Epithelial cell of proximal tubule (primary cell): Measurements from ENCODE around the gene ME3. TPM values are rescaled to one million over a fixed set of nuclear protein-coding genes. Genes with fewer than 3 reads are reported as not detected.
"Not testable (repeated sequence)": the region's sequence is repeated elsewhere in the genome, so short reads cannot be mapped to it uniquely, and the experiment has no call there.

Source experiments
- DNase-seq: peaks from one replicate; pipeline ENCODE4 v3.0.0-alpha.2; 2011; ENCODE audit warnings: low read depth
- H3K4me3 ChIP-seq: 2 replicates; pipeline ENCODE4 v1.5.1; 2011; ENCODE audit warnings: low read depth, mild to moderate bottlenecking, low read length
- CTCF ChIP-seq: conservative IDR thresholded peaks from 2 replicates; pipeline ENCODE4 v1.5.1; 2012; ENCODE audit warnings: low read depth, mild to moderate bottlenecking, low read length
- total RNA-seq: library from RNA; depleted of rRNA; stranded (reverse); fragments of >200 nt; gene quantifications from 2 replicates; pipeline ENCODE4 v1.2.3, GENCODE V29; 2015

Gene ME3
- total RNA-seq, 1 donor from 2014 or later = 35.2 TPM

- no peak for TF ChIP-seq CTCF
Measured at GRCh38 chr11:86443415-86443814, 229.0 kb downstream of the ME3 start.

GRCh38 chr11:86442827-86443226, 229.6 kb downstream of the ME3 start:
- no peak for TF ChIP-seq CTCF
- DNase-seq = no peak
- H3K4me3 ChIP-seq = no peak overlapping the region

More at GRCh38 chr11:86443415-86443814, 229.0 kb downstream of the ME3 start:
- no peak for DNase-seq
- no peak overlapping the region for H3K4me3 ChIP-seq

GRCh38 chr11:86442420-86442819, 230.0 kb downstream of the ME3 start:
- no peak for DNase-seq
- H3K4me3 ChIP-seq = no peak overlapping the region
- TF ChIP-seq CTCF = no peak

GRCh38 chr11:86440843-86441242, 231.6 kb downstream of the ME3 start:
- H3K4me3 ChIP-seq = no peak overlapping the region
- TF ChIP-seq CTCF = no peak
- DNase-seq = no peak

- DNase-seq = no peak
- no peak for TF ChIP-seq CTCF
- no peak overlapping the region for H3K4me3 ChIP-seq
Measured at GRCh38 chr11:86440305-86440716, 232.1 kb downstream of the ME3 start.

- no peak overlapping the region for H3K4me3 ChIP-seq
- no peak for DNase-seq
- TF ChIP-seq CTCF = no peak
Measured at GRCh38 chr11:86438685-86439084, 233.7 kb downstream of the ME3 start.

GRCh38 chr11:86435711-86436110, 236.7 kb downstream of the ME3 start:
- H3K4me3 ChIP-seq = no peak overlapping the region
- no peak for DNase-seq
- TF ChIP-seq CTCF = no peak

- not testable (repeated sequence) for H3K4me3 ChIP-seq, DNase-seq
Measured at GRCh38 chr11:86433361-86434095, 238.9 kb downstream of the ME3 start.
